ENCODE measurements around the gene TBPL1.

The TBPL1 gene

GRCh38 chr6:133958791-133959190, 5.8 kb downstream of the TBPL1 start:
- no peak for TF ChIP-seq CTCF (IDR thresholded peaks at IDR 0.05)
- no peak overlapping the region for H3K9ac ChIP-seq
- no peaks in the 10 kb centered on the region for H3K36me3 ChIP-seq (ENCODE audit: control insufficient read depth, insufficient read depth, low read length)
- peaks cover 29% of the 10 kb centered on the region for H3K79me2 ChIP-seq
- H3K4me1 ChIP-seq: peaks cover 3% of the 10 kb centered on the region
- no peak overlapping the region for H2AFZ ChIP-seq
- no peak overlapping the region for H3K4me3 ChIP-seq (ENCODE audit: low read depth, low read length)
- H3K9me3 ChIP-seq (ENCODE audit: control insufficient read depth, low read length): no peaks in the 10 kb centered on the region
- H3K4me2 ChIP-seq (ENCODE audit: low read length): no peak overlapping the region
- no peaks in the 10 kb centered on the region for H3K27me3 ChIP-seq (ENCODE audit: control insufficient read depth, insufficient read depth, low read length)
- no peak overlapping the region for H3K27ac ChIP-seq

GRCh38 chr6:133959667-133960368, 6.8 kb downstream of the TBPL1 start:
- H3K27ac ChIP-seq: no peak overlapping the region

GRCh38 chr6:133961831-133962230, 8.8 kb downstream of the TBPL1 start:
- Histone ChIP-seq H3K4me3 (ENCODE audit: low read depth, low read length) (no peak overlapping the region), H3K36me3 (ENCODE audit: control insufficient read depth, insufficient read depth, low read length) (no peaks in the 10 kb centered on the region), H3K9ac (no peak overlapping the region), H3K4me1 (peaks cover 3% of the 10 kb centered on the region), H2AFZ (no peak overlapping the region), H3K4me2 (ENCODE audit: low read length) (peak overlapping the region; percentile 25), H3K9me3 (ENCODE audit: control insufficient read depth, low read length) (no peaks in the 10 kb centered on the region), H3K27me3 (ENCODE audit: control insufficient read depth, insufficient read depth, low read length) (no peaks in the 10 kb centered on the region), H3K79me2 (peaks cover 33% of the 10 kb centered on the region), H3K27ac (no peak overlapping the region)
- no peak for TF ChIP-seq CTCF (IDR thresholded peaks at IDR 0.05)

More at GRCh38 chr6:133959667-133960368, 6.8 kb downstream of the TBPL1 start:
- no peak overlapping the region for H3K4me3 ChIP-seq (ENCODE audit: low read depth, low read length)
- no peak for TF ChIP-seq CTCF (IDR thresholded peaks at IDR 0.05)
- no peak overlapping the region for H2AFZ ChIP-seq
- H3K36me3 ChIP-seq (ENCODE audit: control insufficient read depth, insufficient read depth, low read length): no peaks in the 10 kb centered on the region
- no peaks in the 10 kb centered on the region for H3K9me3 ChIP-seq (ENCODE audit: control insufficient read depth, low read length)
- H3K9ac ChIP-seq: no peak overlapping the region
- peaks cover 3% of the 10 kb centered on the region for H3K4me1 ChIP-seq
- H3K79me2 ChIP-seq: peaks cover 30% of the 10 kb centered on the region
- H3K4me2 ChIP-seq (ENCODE audit: low read length): no peak overlapping the region
- no peaks in the 10 kb centered on the region for H3K27me3 ChIP-seq (ENCODE audit: control insufficient read depth, insufficient read depth, low read length)

- no peak for TF ChIP-seq CTCF (IDR thresholded peaks at IDR 0.05)
Measured at GRCh38 chr6:133964052-133964451, 11.0 kb downstream of the TBPL1 start.

GRCh38 chr6:133964702-133965101, 11.7 kb downstream of the TBPL1 start:
- Histone ChIP-seq H3K4me2 (ENCODE audit: low read length) (no peak overlapping the region), H3K9ac (no peak overlapping the region), H3K4me1 (peaks cover 8% of the 10 kb centered on the region), H3K4me3 (ENCODE audit: low read depth, low read length) (no peak overlapping the region), H2AFZ (no peak overlapping the region), H3K27ac (no peak overlapping the region), H3K27me3 (ENCODE audit: control insufficient read depth, insufficient read depth, low read length) (no peaks in the 10 kb centered on the region), H3K79me2 (peaks cover 33% of the 10 kb centered on the region), H3K9me3 (ENCODE audit: control insufficient read depth, low read length) (no peaks in the 10 kb centered on the region), H3K36me3 (ENCODE audit: control insufficient read depth, insufficient read depth, low read length) (no peaks in the 10 kb centered on the region)
- TF ChIP-seq CTCF (IDR thresholded peaks at IDR 0.05): no peak

More at GRCh38 chr6:133964052-133964451, 11.0 kb downstream of the TBPL1 start:
- Histone ChIP-seq H3K9ac (no peak overlapping the region), H3K9me3 (ENCODE audit: control insufficient read depth, low read length) (no peaks in the 10 kb centered on the region), H3K4me3 (ENCODE audit: low read depth, low read length) (no peak overlapping the region), H3K27me3 (ENCODE audit: control insufficient read depth, insufficient read depth, low read length) (no peaks in the 10 kb centered on the region), H3K4me1 (peaks cover 3% of the 10 kb centered on the region), H3K79me2 (peaks cover 33% of the 10 kb centered on the region), H3K4me2 (ENCODE audit: low read length) (no peak overlapping the region), H3K36me3 (ENCODE audit: control insufficient read depth, insufficient read depth, low read length) (no peaks in the 10 kb centered on the region), H3K27ac (no peak overlapping the region), H2AFZ (no peak overlapping the region)
